ENCODE results near the gene CTDNEP1. TPM values are rescaled to one million over a fixed set of nuclear protein-coding genes. Genes with fewer than 3 reads are reported as not detected.

The CTDNEP1 gene
- polyA plus RNA-seq, 12 donors = 152 to 205 (median 181) TPM; not detected in 1

Other genes starting within 250 kb of the CTDNEP1 start
- gene RNASEK, start 239.1 kb downstream of the CTDNEP1 start, polyA plus RNA-seq (ENCODE audit: insufficient read length in 12 of 12) = 100 to 1,000 TPM in 10 of 12 donors, 10 to 100 TPM in 1, not detected in 1; 89.8 to 231 (median 118) TPM
- 10 to 100 TPM in 11 of 12 donors, not detected in 1; 16.2 to 24.7 (median 18.8) TPM for gene BCL6B, start 228.7 kb downstream of the CTDNEP1 start, polyA plus RNA-seq (ENCODE audit: insufficient read length in 12 of 12)
- 1 to 10 TPM in 9 of 12 donors, under 1 TPM in 1, not detected in 2; 0.86 to 2.9 (median 1.2) TPM for gene SLC16A13, start 215.7 kb downstream of the CTDNEP1 start, polyA plus RNA-seq (ENCODE audit: insufficient read length in 12 of 12)
- gene SLC16A11, start 207.6 kb downstream of the CTDNEP1 start, polyA plus RNA-seq (ENCODE audit: insufficient read length in 12 of 12) = 1 to 10 TPM in 1 of 12 donors, under 1 TPM in 6, not detected in 5; 0.09 to 1.6 (median 0.16) TPM
- 1 to 10 TPM in 10 of 12 donors, not detected in 2; 1.1 to 4.4 (median 1.5) TPM for gene CLEC10A, start 171.5 kb downstream of the CTDNEP1 start, polyA plus RNA-seq (ENCODE audit: insufficient read length in 12 of 12)
- 1 to 10 TPM in 2 of 12 donors, under 1 TPM in 8, not detected in 2; 0.12 to 1.9 (median 0.33) TPM for gene ASGR2, start 136.9 kb downstream of the CTDNEP1 start, polyA plus RNA-seq (ENCODE audit: insufficient read length in 12 of 12)
- gene ASGR1, start 72.4 kb downstream of the CTDNEP1 start, polyA plus RNA-seq (ENCODE audit: insufficient read length in 12 of 12) = 1 to 10 TPM in 10 of 12 donors, not detected in 2; 1.4 to 10.0 (median 2.2) TPM
- 10 to 100 TPM in 11 of 12 donors, not detected in 1; 14.8 to 47.6 (median 19.5) TPM for gene DLG4, start 31.9 kb downstream of the CTDNEP1 start, polyA plus RNA-seq (ENCODE audit: insufficient read length in 12 of 12)
- 100 to 1,000 TPM in 11 of 12 donors, not detected in 1; 217 to 359 (median 236) TPM for gene ACADVL, start 31.8 kb downstream of the CTDNEP1 start, polyA plus RNA-seq (ENCODE audit: insufficient read length in 12 of 12)
- gene DVL2, start 17.2 kb downstream of the CTDNEP1 start, polyA plus RNA-seq (ENCODE audit: insufficient read length in 12 of 12) = 10 to 100 TPM in 11 of 12 donors, not detected in 1; 26.7 to 49.0 (median 33.7) TPM
- 10 to 100 TPM in 11 of 12 donors, not detected in 1; 22.6 to 56.9 (median 33.3) TPM for gene PHF23, start 12.3 kb downstream of the CTDNEP1 start, polyA plus RNA-seq (ENCODE audit: insufficient read length in 12 of 12)
- gene GABARAP, start 9.3 kb downstream of the CTDNEP1 start, polyA plus RNA-seq (ENCODE audit: insufficient read length in 12 of 12) = 100 to 1,000 TPM in 11 of 12 donors, not detected in 1; 201 to 913 (median 299) TPM
- 10 to 100 TPM in 11 of 12 donors, not detected in 1; 32.1 to 70.1 (median 38.0) TPM for gene ELP5, start 481 bp upstream of the CTDNEP1 start, polyA plus RNA-seq (ENCODE audit: insufficient read length in 12 of 12)
- 10 to 100 TPM in 1 of 12 donors, 1 to 10 TPM in 7, under 1 TPM in 3, not detected in 1; 0.32 to 39.4 (median 1.1) TPM for gene CLDN7, start 10.7 kb upstream of the CTDNEP1 start, polyA plus RNA-seq (ENCODE audit: insufficient read length in 12 of 12)
- 10 to 100 TPM in 10 of 12 donors, 1 to 10 TPM in 1, not detected in 1; 6.9 to 49.0 (median 19.5) TPM for gene SLC2A4, start 30.0 kb upstream of the CTDNEP1 start, polyA plus RNA-seq (ENCODE audit: insufficient read length in 12 of 12)
- gene YBX2, start 42.9 kb upstream of the CTDNEP1 start, polyA plus RNA-seq (ENCODE audit: insufficient read length in 12 of 12) = 1 to 10 TPM in 9 of 12 donors, under 1 TPM in 2, not detected in 1; 0.41 to 6.7 (median 2.3) TPM
- 100 to 1,000 TPM; 199 to 437 (median 272) TPM for gene EIF5A, start 55.9 kb upstream of the CTDNEP1 start, polyA plus RNA-seq (ENCODE audit: insufficient read length in 12 of 12)
- gene GPS2, start 63.6 kb upstream of the CTDNEP1 start, polyA plus RNA-seq (ENCODE audit: insufficient read length in 12 of 12) = 100 to 1,000 TPM in 1 of 12 donors, 10 to 100 TPM in 10, not detected in 1; 56.0 to 125 (median 60.5) TPM
- 10 to 100 TPM in 11 of 12 donors, not detected in 1; 12.7 to 24.9 (median 17.4) TPM for gene NEURL4, start 77.6 kb upstream of the CTDNEP1 start, polyA plus RNA-seq (ENCODE audit: insufficient read length in 12 of 12)
- 10 to 100 TPM in 3 of 12 donors, 1 to 10 TPM in 8, not detected in 1; 2.8 to 17.4 (median 8.1) TPM for gene ACAP1, start 84.8 kb upstream of the CTDNEP1 start, polyA plus RNA-seq (ENCODE audit: insufficient read length in 12 of 12)
- 1 to 10 TPM in 11 of 12 donors, not detected in 1; 5.0 to 9.0 (median 6.6) TPM for gene KCTD11, start 100.4 kb upstream of the CTDNEP1 start, polyA plus RNA-seq (ENCODE audit: insufficient read length in 12 of 12)
- gene TMEM95, start 103.4 kb upstream of the CTDNEP1 start, polyA plus RNA-seq (ENCODE audit: insufficient read length in 12 of 12) = not detected
- 1 to 10 TPM in 2 of 12 donors, under 1 TPM in 8, not detected in 2; 0.15 to 3.8 (median 0.47) TPM for gene TNK1, start 129.4 kb upstream of the CTDNEP1 start, polyA plus RNA-seq (ENCODE audit: insufficient read length in 12 of 12)
- gene PLSCR3, start 142.8 kb upstream of the CTDNEP1 start, polyA plus RNA-seq (ENCODE audit: insufficient read length in 12 of 12) = 10 to 100 TPM in 11 of 12 donors, not detected in 1; 19.8 to 52.1 (median 23.2) TPM
- 10 to 100 TPM in 11 of 12 donors, not detected in 1; 45.1 to 67.7 (median 49.8) TPM for gene TMEM256, start 152.4 kb upstream of the CTDNEP1 start, polyA plus RNA-seq (ENCODE audit: insufficient read length in 12 of 12)
- gene NLGN2, start 156.1 kb upstream of the CTDNEP1 start, polyA plus RNA-seq (ENCODE audit: insufficient read length in 12 of 12) = 10 to 100 TPM in 11 of 12 donors, not detected in 1; 17.0 to 37.6 (median 24.5) TPM
- gene SPEM1, start 168.6 kb upstream of the CTDNEP1 start, polyA plus RNA-seq (ENCODE audit: insufficient read length in 12 of 12) = not detected
- gene SPEM2, start 173.9 kb upstream of the CTDNEP1 start, polyA plus RNA-seq (ENCODE audit: insufficient read length in 12 of 12) = not detected
- not detected for gene SPEM3, start 177.1 kb upstream of the CTDNEP1 start, polyA plus RNA-seq (ENCODE audit: insufficient read length in 12 of 12)
- gene TMEM102, start 183.7 kb upstream of the CTDNEP1 start, polyA plus RNA-seq (ENCODE audit: insufficient read length in 12 of 12) = 1 to 10 TPM in 3 of 12 donors, under 1 TPM in 7, not detected in 2; 0.62 to 2.2 (median 0.86) TPM
- gene FGF11, start 187.8 kb upstream of the CTDNEP1 start, polyA plus RNA-seq (ENCODE audit: insufficient read length in 12 of 12) = 10 to 100 TPM in 1 of 12 donors, 1 to 10 TPM in 9, under 1 TPM in 1, not detected in 1; 0.97 to 15.9 (median 2.4) TPM
- 10 to 100 TPM in 11 of 12 donors, not detected in 1; 35.1 to 91.7 (median 79.7) TPM for gene CHRNB1, start 193.3 kb upstream of the CTDNEP1 start, polyA plus RNA-seq (ENCODE audit: insufficient read length in 12 of 12)
- 10 to 100 TPM in 11 of 12 donors, not detected in 1; 20.6 to 54.7 (median 24.4) TPM for gene ZBTB4, start 227.9 kb upstream of the CTDNEP1 start, polyA plus RNA-seq (ENCODE audit: insufficient read length in 12 of 12)
- under 1 TPM in 9 of 12 donors, not detected in 3; 0.08 to 0.65 (median 0.29) TPM for gene SLC35G6, start 229.7 kb upstream of the CTDNEP1 start, polyA plus RNA-seq (ENCODE audit: insufficient read length in 12 of 12)
- 100 to 1,000 TPM in 2 of 12 donors, 10 to 100 TPM in 10; 42.7 to 443 (median 60.3) TPM for gene POLR2A, start 232.6 kb upstream of the CTDNEP1 start, polyA plus RNA-seq (ENCODE audit: insufficient read length in 12 of 12)